ENCODE results near the gene ARAP1.

The ARAP1 gene

DNA sequence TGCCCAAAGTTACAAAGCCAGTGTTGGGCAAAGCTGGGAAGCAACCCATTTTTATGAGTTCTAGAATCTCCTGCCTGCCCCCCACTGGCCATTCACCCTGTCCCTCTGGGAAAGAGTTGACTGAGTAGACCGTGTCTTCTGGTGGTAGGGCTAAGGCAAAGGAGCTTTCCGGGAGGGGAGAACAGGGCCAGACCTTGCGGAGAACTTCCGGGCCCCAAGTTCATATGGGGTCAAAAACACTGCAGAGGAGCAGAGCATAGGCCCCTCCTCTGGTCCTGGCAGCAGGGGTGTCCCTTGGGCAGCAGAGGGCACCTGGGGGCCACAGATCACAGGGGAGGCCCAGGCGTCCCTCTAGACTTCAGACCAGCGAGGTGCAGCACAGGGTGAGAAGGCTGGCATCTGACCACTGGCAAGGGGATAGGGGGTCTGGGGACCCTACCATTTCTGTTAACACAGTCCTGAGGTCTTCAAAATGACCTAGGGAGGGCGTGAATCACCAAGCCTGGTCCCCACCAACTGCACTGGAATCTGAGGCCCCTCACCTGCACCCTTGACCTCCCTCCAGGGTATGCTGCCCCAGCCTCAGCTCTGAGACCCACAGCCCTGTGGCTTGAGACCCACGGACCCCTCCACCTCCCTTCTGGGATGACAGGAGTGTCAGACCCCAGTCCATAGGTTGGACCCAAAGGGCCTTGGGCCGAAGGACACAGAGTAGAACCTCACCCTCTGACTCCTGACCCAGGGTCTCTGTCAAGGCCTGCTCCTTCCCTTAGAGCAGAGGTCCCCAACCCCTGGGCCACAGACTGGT lies 1.3 kb upstream of the ARAP1 start:
- H3K4me3 ChIP-seq (replicated peaks; ENCODE audit: insufficient read depth, low read length): no peak overlapping the region
- no peak for DNase-seq (ENCODE audit: low read depth in 1 of 2, low spot score in 1 of 2)
- H3K27ac ChIP-seq (replicated peaks): no peak overlapping the region
- no peaks in the 10 kb centered on the region for H3K27me3 ChIP-seq (ENCODE audit: insufficient read depth, poor library complexity, severe bottlenecking)
- TF ChIP-seq, protein P1, sequence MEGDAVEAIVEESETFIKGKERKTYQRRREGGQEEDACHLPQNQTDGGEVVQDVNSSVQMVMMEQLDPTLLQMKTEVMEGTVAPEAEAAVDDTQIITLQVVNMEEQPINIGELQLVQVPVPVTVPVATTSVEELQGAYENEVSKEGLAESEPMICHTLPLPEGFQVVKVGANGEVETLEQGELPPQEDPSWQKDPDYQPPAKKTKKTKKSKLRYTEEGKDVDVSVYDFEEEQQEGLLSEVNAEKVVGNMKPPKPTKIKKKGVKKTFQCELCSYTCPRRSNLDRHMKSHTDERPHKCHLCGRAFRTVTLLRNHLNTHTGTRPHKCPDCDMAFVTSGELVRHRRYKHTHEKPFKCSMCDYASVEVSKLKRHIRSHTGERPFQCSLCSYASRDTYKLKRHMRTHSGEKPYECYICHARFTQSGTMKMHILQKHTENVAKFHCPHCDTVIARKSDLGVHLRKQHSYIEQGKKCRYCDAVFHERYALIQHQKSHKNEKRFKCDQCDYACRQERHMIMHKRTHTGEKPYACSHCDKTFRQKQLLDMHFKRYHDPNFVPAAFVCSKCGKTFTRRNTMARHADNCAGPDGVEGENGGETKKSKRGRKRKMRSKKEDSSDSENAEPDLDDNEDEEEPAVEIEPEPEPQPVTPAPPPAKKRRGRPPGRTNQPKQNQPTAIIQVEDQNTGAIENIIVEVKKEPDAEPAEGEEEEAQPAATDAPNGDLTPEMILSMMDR (IDR thresholded peaks at IDR 0.05; ENCODE audit: insufficient read depth, low read length): no peak
- TF ChIP-seq, protein P2, sequence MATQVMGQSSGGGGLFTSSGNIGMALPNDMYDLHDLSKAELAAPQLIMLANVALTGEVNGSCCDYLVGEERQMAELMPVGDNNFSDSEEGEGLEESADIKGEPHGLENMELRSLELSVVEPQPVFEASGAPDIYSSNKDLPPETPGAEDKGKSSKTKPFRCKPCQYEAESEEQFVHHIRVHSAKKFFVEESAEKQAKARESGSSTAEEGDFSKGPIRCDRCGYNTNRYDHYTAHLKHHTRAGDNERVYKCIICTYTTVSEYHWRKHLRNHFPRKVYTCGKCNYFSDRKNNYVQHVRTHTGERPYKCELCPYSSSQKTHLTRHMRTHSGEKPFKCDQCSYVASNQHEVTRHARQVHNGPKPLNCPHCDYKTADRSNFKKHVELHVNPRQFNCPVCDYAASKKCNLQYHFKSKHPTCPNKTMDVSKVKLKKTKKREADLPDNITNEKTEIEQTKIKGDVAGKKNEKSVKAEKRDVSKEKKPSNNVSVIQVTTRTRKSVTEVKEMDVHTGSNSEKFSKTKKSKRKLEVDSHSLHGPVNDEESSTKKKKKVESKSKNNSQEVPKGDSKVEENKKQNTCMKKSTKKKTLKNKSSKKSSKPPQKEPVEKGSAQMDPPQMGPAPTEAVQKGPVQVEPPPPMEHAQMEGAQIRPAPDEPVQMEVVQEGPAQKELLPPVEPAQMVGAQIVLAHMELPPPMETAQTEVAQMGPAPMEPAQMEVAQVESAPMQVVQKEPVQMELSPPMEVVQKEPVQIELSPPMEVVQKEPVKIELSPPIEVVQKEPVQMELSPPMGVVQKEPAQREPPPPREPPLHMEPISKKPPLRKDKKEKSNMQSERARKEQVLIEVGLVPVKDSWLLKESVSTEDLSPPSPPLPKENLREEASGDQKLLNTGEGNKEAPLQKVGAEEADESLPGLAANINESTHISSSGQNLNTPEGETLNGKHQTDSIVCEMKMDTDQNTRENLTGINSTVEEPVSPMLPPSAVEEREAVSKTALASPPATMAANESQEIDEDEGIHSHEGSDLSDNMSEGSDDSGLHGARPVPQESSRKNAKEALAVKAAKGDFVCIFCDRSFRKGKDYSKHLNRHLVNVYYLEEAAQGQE (IDR thresholded peaks at IDR 0.05; ENCODE audit: insufficient replicate concordance, low read depth): no peak
- TF ChIP-seq POLR2AphosphoS5 (IDR thresholded peaks at IDR 0.05; ENCODE audit: low read depth) (no peak), GABPA (IDR thresholded peaks at IDR 0.05; ENCODE audit: low read depth) (no peak), SPI1 (IDR thresholded peaks at IDR 0.05; ENCODE audit: borderline replicate concordance, low read depth) (no peak)

DNA sequence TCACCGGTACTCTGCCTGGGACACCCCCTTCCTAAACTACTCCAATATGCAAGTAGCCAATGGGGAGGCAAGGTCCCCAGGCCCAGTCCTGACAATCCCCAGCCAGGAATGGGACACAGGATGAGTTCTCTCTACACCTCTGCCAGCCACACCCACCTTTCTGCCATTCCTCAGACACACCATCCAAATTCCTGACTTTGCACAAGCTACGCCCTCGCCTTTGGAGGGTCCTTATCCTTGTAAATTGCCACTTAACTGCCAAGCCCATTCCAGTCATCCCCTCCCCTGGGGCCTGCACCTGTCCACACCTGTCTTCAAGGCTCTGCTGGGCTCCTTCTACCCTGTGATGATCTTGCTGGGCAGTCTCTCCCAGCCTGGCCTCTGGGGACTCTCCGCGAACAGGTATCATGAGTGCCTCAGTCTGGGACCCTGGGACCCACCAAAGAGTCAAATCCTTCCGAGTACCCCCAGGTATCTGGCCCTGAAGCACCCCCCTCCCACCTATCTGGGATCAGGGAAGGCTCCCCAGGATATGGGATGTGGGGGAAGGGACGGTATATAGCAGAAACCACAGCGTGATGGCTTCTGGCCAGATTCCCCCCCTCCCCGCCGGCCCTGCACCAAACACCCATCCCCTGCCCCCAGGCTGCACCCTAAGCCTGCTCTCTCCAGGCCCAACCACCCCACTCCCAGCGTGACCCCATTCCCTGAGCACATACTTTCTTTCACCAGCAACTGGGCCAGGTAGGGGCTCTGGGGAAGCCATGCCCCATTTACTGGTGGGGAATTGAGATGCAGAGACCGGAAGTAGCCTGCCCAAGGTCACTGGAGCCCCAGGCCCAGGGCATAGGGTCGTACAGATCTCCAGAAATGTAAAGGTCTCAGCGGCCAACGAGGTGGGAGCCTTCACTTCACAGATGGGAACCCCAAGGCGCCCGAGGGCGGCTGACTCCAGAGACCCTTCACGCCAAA lies 806 bp downstream of the ARAP1 start:
- TF ChIP-seq GABPA (IDR thresholded peaks at IDR 0.05; ENCODE audit: low read depth): no peak
- TF ChIP-seq, protein P1 (IDR thresholded peaks at IDR 0.05; ENCODE audit: insufficient read depth, low read length): no peak
- TF ChIP-seq POLR2AphosphoS5 (IDR thresholded peaks at IDR 0.05; ENCODE audit: low read depth): no peak
- no peak for TF ChIP-seq SPI1 (IDR thresholded peaks at IDR 0.05; ENCODE audit: borderline replicate concordance, low read depth)
- TF ChIP-seq, protein P2 (IDR thresholded peaks at IDR 0.05; ENCODE audit: insufficient replicate concordance, low read depth): no peak
- no peak for DNase-seq (ENCODE audit: low read depth in 1 of 2, low spot score in 1 of 2)
- Histone ChIP-seq H3K4me3 (replicated peaks; ENCODE audit: insufficient read depth, low read length) (peak overlapping the region; percentile 75), H3K27ac (replicated peaks) (peak overlapping the region; percentile 58), H3K27me3 (ENCODE audit: insufficient read depth, poor library complexity, severe bottlenecking) (no peaks in the 10 kb centered on the region)

DNA sequence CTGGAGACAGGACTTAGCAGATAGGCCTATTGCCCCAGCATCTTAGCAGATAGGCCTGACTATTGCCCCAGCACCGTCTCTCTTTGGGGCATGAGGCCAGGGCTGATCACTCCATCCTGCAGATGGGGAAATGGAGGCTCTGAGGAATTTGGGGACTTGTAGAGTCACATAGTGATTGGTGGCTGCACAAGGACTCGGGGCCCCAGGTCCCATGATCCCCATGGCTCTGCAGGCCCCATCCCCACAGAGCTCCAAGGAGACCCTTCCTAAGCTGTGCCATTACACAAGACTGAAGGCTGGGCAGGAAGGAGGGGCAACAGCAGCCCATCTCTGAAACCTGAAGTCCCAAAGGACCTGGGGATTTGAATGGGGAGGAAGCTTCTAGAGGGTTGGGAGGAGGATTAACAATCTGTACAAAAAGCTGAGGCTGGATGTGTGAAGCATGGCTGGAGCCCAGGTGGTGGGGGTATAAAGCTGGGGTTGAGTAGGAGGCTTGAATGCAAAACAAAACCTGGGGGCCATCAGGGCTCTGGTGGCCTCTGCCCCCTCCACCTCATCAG lies 1.6 kb downstream of the ARAP1 start:
- Histone ChIP-seq H3K4me3 (replicated peaks; ENCODE audit: insufficient read depth, low read length) (no peak overlapping the region), H3K27me3 (ENCODE audit: insufficient read depth, poor library complexity, severe bottlenecking) (no peaks in the 10 kb centered on the region), H3K27ac (replicated peaks) (no peak overlapping the region)
- no peak for DNase-seq (ENCODE audit: low read depth in 1 of 2, low spot score in 1 of 2)
- TF ChIP-seq, protein P1 (IDR thresholded peaks at IDR 0.05; ENCODE audit: insufficient read depth, low read length): no peak
- TF ChIP-seq SPI1 (IDR thresholded peaks at IDR 0.05; ENCODE audit: borderline replicate concordance, low read depth) (no peak), POLR2AphosphoS5 (IDR thresholded peaks at IDR 0.05; ENCODE audit: low read depth) (no peak), GABPA (IDR thresholded peaks at IDR 0.05; ENCODE audit: low read depth) (no peak)
- TF ChIP-seq, protein P2 (IDR thresholded peaks at IDR 0.05; ENCODE audit: insufficient replicate concordance, low read depth): no peak
